Measurements from ENCODE around the gene LDLRAD3.
"Not testable (repeated sequence)": the region's sequence is repeated elsewhere in the genome, so short reads cannot be mapped to it uniquely, and the experiment has no call there.

The LDLRAD3 gene

GRCh38 chr11:35995681-35996271 lies 51.9 kb downstream of the LDLRAD3 start:
- no peak for DNase-seq

DNA sequence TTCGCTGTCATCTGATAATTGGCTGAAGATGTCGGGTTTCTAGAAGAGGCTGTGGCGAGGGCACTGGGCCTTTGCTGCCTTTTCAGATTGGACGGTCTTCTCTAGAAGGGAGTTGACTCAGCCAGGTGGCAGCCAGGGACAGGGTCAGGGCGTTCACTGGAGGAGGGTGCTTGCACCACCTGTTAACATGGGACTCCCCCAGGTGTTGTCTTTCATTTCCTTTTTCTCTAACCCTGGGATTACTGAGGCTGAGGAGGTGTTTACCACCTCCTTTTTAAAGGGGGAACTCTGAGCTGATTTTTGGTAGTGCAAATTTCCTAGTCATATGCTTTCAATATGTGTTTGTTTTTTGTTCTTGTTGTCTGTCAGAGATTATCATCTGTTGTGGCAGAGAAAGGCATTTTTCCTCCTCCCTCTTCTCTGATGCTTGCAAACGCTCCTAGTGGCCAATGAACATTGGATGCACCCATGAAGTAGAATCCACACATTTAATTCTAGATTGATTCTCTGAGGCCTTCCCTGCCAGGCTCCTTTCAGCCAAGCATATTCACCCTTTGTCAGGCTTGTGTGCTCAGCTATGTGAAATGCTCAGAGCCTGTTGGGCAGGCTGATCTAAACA lies 54.1 kb downstream of the LDLRAD3 start:
- DNase-seq: no peak

GRCh38 chr11:35998634-35999033 lies 54.8 kb downstream of the LDLRAD3 start:
- no peak for DNase-seq

GRCh38 chr11:36000616-36001190 lies 56.8 kb downstream of the LDLRAD3 start:
- DNase-seq: no peak

DNA sequence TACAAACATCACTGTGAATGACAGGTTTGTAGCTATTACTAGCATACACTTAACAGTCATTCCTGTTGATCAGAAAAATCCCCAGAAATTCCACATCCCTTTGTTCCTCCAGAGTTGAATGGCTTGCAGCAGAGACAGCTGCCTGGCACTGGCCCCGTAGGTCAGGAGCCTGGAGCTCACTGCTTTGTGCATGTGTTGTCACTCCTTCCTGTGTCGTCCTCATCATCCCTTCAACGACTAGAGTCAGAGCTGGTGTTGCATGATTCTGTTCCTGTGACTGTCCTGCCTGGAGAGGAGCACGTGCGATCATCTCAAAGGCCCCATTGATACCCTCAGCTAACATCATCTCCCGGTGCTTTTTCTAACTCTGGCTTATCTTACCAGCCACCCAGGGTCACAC lies 58.3 kb downstream of the LDLRAD3 start:
- DNase-seq: no peak

DNA sequence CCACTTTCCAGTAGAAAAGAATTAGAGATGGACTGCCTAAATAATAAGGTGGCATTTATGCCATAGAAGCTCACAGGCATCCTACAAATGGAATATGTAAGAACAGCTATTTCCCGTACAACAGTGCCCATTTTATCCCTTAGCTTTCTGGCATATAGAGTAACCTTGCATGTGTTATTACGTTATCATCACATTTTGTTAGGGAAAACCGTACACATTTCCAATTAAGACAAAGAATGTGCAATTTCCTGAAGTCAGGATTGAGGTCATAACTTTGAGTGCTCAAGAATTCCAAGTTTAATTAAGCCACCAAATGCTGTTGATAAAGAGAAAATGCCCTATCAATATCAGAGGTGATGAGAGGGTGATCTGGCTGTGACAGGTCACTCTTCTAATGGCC lies 58.9 kb downstream of the LDLRAD3 start:
- no peak for DNase-seq

GRCh38 chr11:36006556-36006955 lies 62.7 kb downstream of the LDLRAD3 start:
- no peak for DNase-seq

DNA sequence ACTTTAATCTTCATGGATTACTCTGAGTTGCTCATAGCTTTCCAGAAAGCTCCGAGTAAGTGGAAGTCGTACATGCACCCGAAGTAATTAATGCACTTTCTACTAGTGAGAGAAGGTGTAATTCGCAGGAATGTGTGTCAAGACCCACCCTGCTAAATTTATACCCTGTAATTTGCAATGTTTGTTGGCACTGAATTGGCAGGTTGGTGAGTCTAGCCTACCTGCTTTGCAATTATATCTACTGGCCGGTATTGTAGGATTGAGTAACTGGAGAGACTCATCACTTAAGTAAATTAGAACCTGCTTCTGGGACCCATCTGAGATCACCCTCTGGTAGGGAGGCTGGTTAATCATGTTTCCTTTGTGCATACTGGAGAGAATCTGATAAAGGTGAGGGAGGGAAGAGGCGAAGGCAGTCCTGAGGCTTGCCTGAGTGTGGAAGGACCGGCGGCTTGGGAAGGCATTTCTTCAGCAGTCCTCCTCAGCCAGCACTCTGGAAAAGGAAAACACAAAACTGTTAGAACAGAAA lies 63.3 kb downstream of the LDLRAD3 start:
- no peak for DNase-seq

DNA sequence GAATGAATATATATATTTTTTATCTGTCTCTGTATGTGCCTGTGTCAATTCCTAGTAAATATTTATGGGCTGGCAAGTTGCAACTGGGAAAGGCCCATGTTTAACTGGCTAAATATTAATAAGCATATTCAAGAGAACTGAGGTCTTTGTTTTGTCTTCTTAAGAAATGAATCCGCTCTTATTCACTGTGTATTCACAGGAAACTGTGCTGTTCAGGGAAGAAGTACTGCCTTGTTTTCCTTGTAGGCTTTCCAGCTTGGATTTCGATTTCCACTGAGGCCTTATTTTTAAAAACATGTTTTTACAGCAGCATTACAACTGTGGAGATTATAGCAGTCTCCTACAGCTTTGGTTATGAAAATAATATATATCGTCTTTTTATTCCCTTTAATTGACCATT lies 64.7 kb downstream of the LDLRAD3 start:
- DNase-seq: no peak

GRCh38 chr11:36009473-36009872 lies 65.6 kb downstream of the LDLRAD3 start:
- no peak for DNase-seq

- DNase-seq: no peak
Measured at GRCh38 chr11:36010010-36010740, 66.3 kb downstream of the LDLRAD3 start.

DNA sequence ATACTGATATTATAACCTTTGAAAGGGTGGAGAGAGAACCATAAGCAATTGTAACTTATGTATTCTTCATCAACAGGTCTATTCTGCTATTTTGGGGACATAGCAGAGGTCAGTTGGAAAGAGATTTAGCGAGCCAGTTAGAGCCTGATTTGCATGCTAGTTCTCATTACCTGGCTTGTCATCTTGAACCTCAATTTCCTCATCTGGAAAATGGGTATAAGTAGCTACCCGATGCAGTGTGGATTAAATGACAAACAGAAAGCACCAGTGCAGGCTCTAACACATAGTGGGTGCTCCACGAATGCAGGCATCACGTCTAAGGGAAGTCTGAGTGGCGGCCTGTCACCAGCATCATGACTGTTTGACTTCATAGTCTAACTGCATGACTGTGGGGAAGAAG lies 67.7 kb downstream of the LDLRAD3 start:
- no peak for DNase-seq

DNA sequence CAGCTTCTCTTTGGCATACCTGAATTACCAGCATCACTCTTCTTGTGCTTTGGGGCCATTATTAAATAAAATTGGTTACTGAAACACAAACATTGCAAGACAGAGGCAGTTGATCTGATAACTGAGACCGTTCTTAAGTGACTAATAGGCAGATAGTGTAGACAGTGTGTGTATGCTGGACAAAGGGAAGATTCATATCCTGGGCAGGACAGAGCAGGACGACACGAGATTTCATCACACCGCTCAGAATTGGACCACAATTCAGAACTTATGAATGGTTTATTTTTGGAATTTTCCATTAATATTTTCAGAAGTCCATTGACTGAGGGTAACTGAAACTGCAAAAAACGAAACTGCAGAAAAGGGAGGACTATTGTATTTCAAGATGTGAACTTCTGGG lies 68.6 kb downstream of the LDLRAD3 start:
- no peak for DNase-seq

DNA sequence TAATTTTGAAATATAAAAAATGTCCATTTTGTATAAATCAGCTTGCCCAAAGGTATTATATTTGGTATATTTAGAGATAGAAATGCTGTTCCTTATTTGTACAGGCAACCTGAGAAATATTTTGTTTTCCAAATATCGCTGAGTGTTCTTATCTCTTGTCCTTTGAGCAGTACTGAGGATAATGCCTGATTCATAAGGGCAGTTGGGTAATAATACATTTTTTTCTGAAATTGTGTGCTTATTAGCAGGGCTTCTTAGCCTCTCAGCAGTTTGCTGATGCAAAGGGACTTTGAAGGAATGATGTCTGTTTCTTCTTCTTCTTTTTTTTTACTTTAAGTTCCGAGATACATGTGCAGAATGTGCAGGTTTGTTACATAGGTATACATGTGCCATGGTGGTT lies 69.1 kb downstream of the LDLRAD3 start:
- no peak for DNase-seq

GRCh38 chr11:36013446-36013845 lies 69.6 kb downstream of the LDLRAD3 start:
- DNase-seq: not testable (repeated sequence)

DNA sequence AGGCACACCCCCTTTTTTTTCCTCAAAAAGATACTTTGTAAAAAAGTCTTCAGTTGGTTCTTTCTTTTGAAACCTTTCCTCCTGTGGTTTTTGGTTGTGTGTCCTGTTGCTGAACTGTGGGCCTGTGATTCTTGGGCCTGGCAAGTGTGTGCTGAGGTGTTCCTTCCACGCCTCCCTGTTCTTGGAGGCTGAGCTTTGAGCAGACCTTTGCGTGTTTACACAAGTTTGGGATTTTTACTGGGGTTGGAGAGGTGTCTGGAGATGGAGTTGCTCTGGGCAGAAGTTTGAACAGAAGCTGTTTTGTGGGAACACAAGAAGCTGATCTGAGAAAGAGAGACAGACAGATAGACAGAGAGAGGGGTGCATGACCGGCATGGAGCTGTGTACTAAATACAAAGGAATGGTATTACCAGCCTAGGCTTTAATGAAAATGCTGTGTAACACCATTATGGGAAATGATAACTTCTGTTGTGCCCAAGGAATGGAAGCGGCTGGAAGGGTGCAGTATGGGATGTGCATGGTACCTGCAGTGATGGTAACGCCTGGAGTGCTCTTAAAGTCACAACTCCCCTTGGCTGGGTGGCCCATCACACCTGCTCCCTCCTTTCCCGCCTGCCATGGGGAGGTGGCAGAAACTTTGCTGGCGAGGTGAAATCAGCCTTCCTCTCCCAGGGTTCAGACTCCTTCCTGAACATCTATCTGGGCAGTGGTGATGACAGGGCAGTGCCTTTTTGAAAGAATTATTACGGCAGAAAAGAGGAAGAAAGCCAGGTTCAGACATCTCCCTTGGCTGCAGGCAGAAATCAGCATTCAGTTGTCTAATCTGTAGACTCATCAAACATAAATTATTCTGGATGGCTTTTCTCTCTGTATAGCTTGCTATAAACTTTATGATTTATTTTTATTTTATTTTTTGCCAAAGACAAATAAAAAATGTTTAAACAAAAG lies 70.4 kb downstream of the LDLRAD3 start:
- no peak for DNase-seq

DNA sequence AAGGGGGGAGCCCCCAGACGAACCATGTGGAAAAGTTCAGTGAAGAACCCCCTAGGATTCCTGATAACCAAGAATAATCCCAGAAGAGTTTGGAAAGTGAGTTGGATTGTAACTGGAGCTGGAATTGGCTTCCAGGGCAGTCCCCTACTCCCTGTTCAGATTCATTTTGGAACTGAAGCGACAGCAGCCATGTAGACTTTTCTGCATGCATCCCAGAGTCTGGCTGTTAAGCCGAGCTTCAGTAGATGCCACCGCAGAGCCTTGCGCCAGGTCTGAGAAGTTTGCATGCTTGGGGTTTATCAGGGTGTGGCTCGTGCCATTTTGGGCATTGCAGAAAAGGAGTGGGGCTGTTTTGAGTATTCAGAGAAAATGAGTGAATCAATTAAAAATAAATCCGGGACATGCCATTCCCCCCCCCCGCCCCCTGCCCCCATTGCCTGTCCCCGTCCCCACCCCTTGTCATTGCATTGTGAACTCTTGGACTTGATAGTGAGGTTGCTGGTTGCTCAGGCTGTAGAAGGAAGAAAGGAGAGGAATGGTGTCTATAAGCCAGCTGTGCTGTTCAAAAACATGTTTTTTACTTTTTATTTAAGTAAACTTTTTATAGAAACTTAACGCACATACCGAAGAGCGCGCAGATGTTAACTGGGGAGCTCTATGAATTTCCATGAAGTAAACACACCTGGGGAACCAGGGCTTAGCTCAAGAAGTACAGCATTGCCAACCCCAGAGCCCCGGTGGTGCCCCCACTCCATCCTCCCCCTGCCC lies 71.2 kb downstream of the LDLRAD3 start:
- DNase-seq: no peak

DNA sequence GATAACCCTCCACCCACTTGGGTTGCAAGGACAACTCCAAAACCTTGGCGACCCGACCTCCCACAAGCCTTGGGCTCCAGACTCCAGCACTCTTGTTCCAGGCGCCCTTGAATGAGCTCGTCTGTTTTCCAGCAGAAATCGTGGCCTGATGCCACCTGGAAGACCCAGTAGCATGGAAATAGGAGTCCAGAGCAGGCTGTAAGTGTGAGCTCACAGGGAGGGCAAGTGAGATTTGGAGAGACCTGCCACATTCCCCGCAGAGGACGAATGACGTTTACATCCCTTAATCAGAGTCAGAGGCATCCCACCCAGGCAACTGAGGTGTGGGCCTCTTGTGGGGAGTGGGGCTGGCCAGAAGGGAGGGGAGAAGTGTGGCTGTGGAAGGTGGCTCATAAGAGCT lies 71.9 kb downstream of the LDLRAD3 start:
- no peak for DNase-seq

GRCh38 chr11:36016263-36016662 lies 72.4 kb downstream of the LDLRAD3 start:
- no peak for DNase-seq

GRCh38 chr11:36016709-36017108 lies 72.8 kb downstream of the LDLRAD3 start:
- no peak for DNase-seq

DNA sequence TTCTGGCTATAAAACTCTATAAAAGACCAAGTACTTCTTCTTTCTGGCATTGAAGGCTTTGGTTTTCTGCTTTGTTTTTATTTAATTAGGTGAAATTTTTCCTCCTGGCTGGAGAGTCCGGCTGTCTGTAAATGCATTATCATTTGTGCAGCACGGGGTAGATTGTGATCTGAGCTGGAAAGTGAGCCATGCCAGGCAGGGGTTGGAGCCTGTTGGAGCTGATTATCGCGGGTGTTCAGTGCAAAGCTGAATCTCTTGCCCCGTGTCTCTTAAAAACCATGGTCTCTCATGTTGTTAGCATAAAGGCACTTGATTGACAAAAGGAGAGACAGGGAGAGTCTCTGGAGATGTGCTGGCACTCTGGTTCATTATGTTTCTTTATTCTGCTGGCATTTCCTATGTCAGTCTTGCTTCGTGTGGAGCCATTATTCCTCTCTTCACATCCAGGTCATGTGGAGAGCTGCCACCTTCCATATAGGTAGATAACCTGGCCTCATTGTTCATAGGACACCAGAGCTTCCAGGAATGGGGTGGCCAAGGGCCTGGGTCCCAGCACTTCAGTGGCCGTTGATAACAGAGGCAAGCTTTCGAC lies 75.2 kb downstream of the LDLRAD3 start:
- no peak for DNase-seq

Data from activated CD4-positive, alpha-beta T cell treated with anti-CD3 and anti-CD28 coated beads for 4 hours (primary cell).